GM11168 (cell line): ENCODE measurements around the gene SWT1.
"Not testable (repeated sequence)": the region's sequence is repeated elsewhere in the genome, so short reads cannot be mapped to it uniquely, and the experiment has no call there.

Experiments
- in situ Hi-C: fragments of 300-500 bp; cut with MboI; formaldehyde crosslinking; loops from one replicate; pipeline ENCODE4 v1.12.0; 2022; ENCODE audit warnings: low sequenced_read_pairs; ENCODE audit not compliant: unreplicated experiment

SWT1 gene

GRCh38 chr1:185166106-185166505, 9.1 kb downstream of the SWT1 start:
- in situ Hi-C loops: no loop called here

GRCh38 chr1:185170291-185170848, 13.4 kb downstream of the SWT1 start:
- in situ Hi-C loops: no loop called here

GRCh38 chr1:185193756-185194155, 36.8 kb downstream of the SWT1 start:
- in situ Hi-C loops: no loop called here

DNA sequence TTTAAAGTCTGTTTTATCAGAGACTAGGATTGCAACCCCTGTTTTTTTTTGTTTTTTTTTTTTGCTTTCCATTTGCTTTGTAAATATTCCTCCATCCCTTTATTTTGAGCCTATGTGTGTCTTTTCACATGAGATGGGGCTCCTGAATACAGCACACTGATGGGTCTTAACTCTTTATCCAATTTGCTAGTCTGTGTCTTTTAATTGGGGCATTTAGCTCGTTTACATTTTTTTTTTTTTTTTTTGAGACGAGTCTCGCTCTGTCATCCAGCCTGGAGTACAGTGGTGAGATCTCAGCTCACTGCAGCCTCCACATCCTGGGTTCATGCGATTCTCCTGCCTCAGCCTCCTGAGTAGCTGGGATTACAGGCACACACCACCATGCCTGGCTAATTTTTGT, 41.7 kb downstream of the SWT1 start:
- in situ Hi-C loops: not testable (repeated sequence)

DNA sequence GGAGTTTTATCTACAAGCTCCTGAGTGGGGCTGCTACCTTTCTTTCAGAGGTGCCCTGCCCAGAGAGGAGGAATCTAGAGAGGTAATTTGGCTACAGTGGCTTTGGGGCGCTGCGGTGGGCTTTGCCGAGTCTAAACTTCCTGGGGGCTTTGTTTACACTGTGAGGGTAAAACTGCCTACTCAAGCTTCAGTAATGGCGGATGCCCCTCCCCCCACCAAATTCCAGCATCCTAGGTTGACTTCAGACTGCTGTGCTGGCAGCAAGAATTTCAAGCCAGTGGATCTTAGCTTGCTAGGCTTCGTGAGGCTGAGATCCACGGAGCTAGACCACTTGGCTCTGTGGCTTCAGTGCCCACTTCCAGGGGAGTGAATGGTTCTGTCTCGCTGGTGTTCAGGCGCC, 43.9 kb downstream of the SWT1 start:
- in situ Hi-C loops: no loop called here

DNA sequence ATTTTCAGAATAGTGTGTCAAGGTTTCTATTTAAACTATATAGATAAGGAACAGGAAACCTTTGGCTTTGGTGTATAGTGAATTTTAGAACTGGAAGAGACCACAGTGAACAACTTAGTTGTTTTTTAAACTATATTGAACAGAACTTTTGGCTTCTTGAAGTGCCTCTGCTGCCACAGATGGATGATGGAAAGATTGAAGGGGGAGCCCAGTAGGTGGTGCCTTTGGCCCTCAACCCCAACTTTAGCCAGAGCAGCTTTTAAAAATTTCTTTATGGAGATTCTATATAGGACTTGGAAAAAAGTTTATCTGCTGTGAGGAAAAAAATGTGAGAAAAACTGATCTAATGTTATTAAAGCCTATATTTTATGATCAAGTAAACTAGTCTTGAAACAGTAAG, 50.2 kb downstream of the SWT1 start:
- in situ Hi-C loops: no loop called here

DNA sequence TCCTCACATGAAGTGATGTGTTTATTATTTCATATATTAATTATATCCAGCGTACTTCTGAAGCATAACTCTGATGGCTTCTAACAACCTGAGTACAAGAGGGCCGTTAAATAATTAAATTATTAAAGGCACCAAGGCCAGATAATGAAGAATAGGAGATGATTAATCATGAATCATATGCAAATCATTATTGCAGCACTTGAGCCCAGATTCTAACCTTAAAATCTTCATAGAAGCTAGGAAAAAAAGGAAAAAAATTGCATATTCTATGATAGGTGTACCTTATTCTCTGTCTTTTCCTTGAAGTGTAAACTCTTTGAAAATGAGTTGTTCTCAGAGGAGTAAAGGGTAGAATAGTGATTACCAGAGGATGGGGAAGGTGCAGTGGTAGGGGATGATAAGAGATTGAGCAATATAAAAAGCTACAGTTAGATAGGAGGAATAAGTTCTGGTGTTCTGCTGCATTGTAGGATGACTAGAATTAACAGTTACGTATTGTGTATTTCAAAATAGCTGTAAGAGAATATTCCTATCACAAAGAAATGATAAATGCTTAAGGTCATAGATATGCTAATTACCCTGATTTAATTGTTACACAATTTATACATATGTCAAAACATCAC, 51.1 kb downstream of the SWT1 start:
- in situ Hi-C loops: no loop called here

- in situ Hi-C loops: no loop called here
These were observed 51.7 kb downstream of the SWT1 start for GRCh38 chr1:185208626-185209180.

- in situ Hi-C loops: not testable (repeated sequence)
These were observed 52.4 kb downstream of the SWT1 start for GRCh38 chr1:185209357-185209756.

DNA sequence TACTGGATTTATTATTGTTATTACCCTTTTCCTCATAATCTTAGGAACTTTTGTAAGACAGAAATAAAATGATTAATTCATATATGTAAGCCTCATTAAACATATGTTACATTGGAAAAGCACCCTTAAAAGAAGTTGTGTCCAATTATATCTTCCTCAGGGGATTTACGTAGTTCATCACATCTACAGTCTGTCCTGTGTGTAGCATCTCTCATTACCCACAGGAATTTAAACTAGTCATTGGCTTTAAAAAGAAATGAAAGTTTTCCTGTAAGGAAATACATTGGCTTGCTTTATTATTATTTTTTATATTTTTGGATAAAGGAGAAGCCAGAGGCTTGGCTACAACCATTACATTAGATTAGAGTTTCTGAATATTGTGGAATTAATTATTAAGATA, 56.1 kb downstream of the SWT1 start:
- in situ Hi-C loops: no loop called here

DNA sequence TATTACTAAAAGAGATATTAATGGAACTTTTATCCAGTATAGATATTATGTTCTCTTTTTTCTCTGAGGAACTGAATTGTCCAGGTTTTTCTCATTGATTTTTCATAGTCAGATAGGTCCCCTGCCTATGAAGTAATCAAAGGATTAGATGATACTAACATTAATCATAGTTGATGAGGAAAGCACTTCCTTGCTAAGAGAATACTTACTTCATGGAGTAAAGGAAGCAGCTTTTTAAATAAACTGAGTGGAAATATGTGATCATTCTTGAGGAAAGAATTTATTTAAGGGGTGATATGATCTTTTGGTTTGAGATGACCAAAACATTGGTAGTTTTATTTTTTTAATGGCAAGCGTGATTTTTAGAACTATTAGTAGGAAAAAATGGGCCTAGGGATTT, 58.9 kb downstream of the SWT1 start:
- in situ Hi-C loops: no loop called here

DNA sequence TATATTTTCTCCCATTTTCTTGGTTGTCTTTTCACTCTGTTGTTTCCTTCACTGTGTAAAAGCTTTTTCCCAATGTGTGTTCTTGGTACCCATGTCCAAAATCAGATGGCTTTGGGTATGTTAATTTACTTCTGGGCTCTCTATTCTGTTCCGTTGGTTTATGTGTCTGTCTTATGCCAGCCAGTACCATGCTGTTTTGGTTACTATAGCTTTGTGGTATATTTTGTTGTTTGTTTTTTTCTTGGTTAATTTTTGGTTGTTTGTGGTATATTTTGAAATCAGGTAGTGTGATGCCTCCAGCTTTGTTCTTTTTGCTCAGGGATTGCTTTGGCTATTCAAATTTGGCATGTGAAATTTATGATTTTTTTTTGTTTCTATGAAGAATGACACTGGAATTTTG, 67.2 kb downstream of the SWT1 start:
- in situ Hi-C loops: no loop called here

DNA sequence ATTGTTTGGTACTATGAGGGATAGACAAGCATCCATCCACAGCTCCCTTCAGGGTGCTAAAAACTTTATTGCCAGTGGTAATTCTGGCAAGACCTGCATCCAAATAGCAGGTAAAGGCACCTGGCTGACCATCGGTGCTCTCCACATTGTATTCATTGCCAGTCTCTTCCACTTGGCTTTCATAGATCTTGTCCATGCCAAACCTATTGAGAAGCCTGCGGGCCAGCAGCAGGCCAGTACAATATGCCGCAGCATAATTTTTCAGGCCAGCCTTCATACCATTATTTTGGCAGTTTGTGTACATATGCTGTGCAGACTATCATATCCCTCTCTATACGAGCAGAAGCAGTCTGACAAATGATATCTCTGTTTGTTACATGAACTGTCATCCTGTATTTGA, 70.2 kb downstream of the SWT1 start:
- in situ Hi-C loops: no loop called here

DNA sequence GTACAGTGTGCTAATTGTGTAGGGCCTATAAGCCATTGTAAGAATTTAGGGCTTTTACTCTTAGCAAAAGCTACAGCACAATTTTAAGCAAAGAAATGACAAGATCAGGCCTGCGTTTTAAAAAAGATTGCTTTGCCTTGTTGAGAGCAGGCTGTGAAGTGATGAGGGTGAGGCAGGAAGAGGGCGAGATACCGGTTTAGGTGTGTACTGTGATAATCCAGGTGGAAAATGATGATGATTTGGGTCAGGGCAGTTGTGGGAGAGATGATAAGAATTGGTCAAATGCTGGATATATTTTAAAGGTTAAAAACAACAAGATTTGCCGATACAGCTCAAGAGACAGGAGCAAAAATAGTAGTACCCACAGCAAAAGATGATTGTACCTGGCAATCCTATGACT, 72.0 kb downstream of the SWT1 start:
- in situ Hi-C loops: no loop called here

- in situ Hi-C loops: no loop called here
These were observed 73.0 kb downstream of the SWT1 start for GRCh38 chr1:185229981-185230380.

- in situ Hi-C loops: no loop called here
These were observed 75.9 kb downstream of the SWT1 start for GRCh38 chr1:185232874-185233273.

DNA sequence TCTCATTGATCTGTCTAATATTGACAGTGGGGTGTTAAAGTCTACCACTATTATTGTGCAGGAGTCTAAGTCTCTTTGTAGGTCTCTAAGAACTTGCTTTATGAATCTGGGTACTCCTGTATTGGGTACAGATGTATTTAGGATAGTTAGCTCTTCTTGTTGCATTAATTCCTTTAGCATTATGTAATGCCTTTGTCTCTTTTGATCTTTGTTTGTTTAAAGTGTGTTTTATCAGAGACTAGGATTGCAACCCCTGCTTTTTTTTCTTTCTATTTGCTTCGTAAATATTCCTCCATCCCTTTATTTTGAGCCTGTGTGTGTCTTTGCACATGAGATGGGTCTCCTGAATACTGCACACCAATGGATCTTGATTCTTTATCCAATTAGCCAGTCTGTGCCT, 77.2 kb downstream of the SWT1 start:
- in situ Hi-C loops: not testable (repeated sequence)

- in situ Hi-C loops: not testable (repeated sequence)
These were observed 80.2 kb downstream of the SWT1 start for GRCh38 chr1:185237176-185237575.

DNA sequence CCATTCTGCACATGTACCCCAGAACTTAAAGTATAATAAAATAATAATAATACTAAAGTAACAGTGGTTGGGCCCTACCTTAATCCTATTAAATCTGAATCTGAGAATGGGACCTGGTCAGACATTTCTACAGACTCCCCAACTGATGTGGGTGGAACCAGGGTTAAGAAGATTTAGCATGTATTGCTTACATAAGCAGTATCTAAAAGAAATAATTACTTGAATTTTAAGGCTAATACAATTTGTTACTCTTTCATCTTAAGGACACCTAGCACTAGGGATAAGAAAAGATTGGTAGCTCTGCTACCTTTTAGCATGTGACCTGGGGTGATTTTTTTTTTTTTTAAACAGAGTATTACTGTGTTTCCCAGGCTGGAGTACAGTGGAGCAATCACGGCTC, 80.7 kb downstream of the SWT1 start:
- in situ Hi-C loops: no loop called here

DNA sequence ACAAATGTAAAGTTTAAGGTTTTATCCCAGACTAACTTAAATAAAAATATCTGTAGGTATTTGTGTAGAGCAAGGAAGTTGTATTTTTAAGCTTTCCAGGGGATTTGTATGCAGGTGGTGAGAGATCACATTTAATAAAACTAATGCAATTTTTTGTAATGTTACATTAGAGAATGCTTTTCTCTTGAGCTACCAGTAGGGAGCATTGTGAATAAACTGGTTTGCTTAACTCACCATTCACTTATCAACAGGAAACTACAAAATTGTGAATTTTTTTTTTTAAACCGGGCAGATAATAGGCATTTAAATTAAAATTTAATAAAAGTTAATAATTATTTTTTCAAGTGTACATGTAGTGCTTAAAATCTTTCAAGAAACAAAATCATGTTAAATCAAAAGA, 81.5 kb downstream of the SWT1 start:
- in situ Hi-C loops: no loop called here

DNA sequence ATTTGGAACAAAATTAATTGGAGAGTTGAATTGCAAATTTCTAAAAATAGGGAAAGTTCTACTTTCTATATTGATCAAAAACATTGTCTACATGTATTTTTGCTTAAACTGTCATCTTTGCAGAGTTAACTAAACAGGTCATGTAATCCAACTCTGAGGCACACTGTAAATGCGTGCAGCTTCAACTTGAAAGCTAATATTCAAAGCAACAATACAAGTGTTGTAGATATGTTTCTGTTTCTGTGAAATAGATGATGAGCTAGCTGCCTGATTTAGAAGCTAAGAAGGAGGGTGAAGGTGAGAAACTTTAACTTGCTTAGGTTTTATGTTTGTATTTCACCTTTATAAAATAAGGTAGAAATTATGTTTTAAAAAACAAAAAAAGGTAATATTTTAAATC, 82.9 kb downstream of the SWT1 start:
- in situ Hi-C loops: no loop called here

GRCh38 chr1:185241127-185241526, 84.2 kb downstream of the SWT1 start:
- in situ Hi-C loops: no loop called here
